Colonic mucosa (tissue), 4 donors: ENCODE results near the gene SPDYE16. TPM values are rescaled to one million over a fixed set of nuclear protein-coding genes. Genes with fewer than 3 reads are reported as not detected.
"Not testable (repeated sequence)": the region's sequence is repeated elsewhere in the genome, so short reads cannot be mapped to it uniquely, and the experiment has no call there.

Source experiments
- DNase-seq: peaks from one replicate; pipeline ENCODE4 v3.0.0-alpha.2; 2020
- H3K27ac ChIP-seq: fragments of 200-600 bp; one replicate; pipeline ENCODE4 v1.8.0; 2021
- H3K27me3 ChIP-seq: fragments of 200-600 bp; one replicate; pipeline ENCODE4 v1.8.0; 2021
- H3K36me3 ChIP-seq: fragments of 200-600 bp; one replicate; pipeline ENCODE4 v1.8.0; 2021
- H3K4me1 ChIP-seq: fragments of 200-600 bp; one replicate; pipeline ENCODE4 v1.8.0; 2021; ENCODE audit warnings: mild to moderate bottlenecking
- H3K4me3 ChIP-seq: fragments of 200-600 bp; one replicate; pipeline ENCODE4 v1.8.0; 2021
- H3K9ac ChIP-seq, 2 donors: one replicate each; pipeline ENCODE4 v1.7.0; 2013; ENCODE audit warnings: control low read depth in 2 of 2, low read depth in 2 of 2, low read length in 2 of 2
- H3K9me3 ChIP-seq: fragments of 200-600 bp; one replicate; pipeline ENCODE4 v1.8.0; 2021
- intact Hi-C: fragments of 100-400 bp; cut with DNase I; formaldehyde crosslinking; loops from one replicate; pipeline ENCODE4 v1.14.1; 2022
- total RNA-seq, 2 donors: library from RNA; stranded (reverse); fragmentation: NEBNext Ultra II Directional in 1 of 2; extraction: Animal tissue kit (Norgen Biotek cat#: 25700) in 1 of 2; gene quantifications; one replicate each; pipeline ENCODE4 v1.2.1, GENCODE V29; 2021
- donor health status: healthy.
- donor health status: DM: no; HTN: no; CAD: no.
- donor health status: DM: no; HTN: no; CAD: no.

Gene SPDYE16
- total RNA-seq, 2 donors from 2014 or later: not detected

DNA sequence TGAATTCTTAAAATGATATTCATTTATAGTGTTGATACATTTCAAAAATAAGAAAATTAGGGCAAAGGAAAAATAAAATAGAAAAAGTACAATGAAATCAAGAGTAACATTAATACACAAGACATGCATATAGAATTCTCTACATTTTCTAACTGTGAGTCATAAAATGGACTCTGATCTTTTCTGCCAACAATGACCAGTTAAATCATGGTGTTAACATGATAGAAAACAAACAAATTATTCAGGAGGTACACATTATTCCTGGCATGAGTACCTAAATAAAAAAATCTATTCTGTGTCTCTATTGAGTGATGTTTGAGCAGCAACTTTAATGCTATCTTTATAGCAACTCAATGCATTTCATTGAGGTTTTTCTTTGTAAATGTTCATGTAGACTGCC lies 25.6 kb upstream of the SPDYE16 start:
- intact Hi-C loops, DNase-seq: not testable (repeated sequence)

DNA sequence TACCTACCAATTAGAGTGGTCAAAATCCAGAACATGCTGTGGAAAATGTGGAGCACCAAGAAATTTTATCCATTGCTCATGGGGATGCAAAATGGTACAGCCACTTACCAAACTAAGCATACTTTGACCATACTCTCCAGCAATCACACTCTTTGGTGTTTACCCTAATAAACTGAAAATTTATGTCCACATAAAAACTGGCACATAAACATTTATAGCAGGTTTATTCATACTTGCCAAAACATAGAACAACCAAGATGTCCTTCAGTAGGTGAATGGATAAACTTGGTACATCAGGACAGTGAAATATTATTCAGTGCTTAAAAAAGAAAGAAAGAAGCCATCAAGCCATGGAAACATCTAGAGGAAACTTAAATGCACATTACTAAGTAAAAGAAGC lies 24.7 kb upstream of the SPDYE16 start:
- H3K27ac ChIP-seq, H3K27me3 ChIP-seq, H3K4me3 ChIP-seq, intact Hi-C loops, H3K36me3 ChIP-seq, H3K4me1 ChIP-seq, DNase-seq, H3K9ac ChIP-seq, H3K9me3 ChIP-seq: not testable (repeated sequence)

More for the DNA sequence above, 25.6 kb upstream of the SPDYE16 start:
- H3K9ac ChIP-seq, H3K36me3 ChIP-seq, H3K4me3 ChIP-seq, H3K9me3 ChIP-seq, H3K27me3 ChIP-seq, H3K4me1 ChIP-seq, H3K27ac ChIP-seq: not testable (repeated sequence)

DNA sequence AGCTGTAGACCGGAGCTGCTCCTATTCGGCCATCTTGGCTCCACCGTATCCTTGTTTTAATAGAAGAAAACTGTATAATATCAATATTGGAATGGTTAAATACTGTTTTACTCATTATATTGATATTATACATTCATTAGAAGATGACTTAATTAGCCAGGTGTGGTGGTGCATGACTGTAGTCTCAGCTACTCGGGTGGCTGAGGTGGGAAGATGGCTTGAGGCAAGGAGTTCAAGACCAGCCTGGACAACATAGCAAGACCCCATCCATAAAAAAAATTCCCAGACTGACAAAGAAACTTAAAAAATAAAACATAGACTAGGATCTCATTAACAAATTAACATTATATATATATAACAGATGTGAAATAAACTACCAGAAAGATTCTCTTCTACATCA lies 24.2 kb upstream of the SPDYE16 start:
- H3K27me3 ChIP-seq, H3K4me1 ChIP-seq, H3K9ac ChIP-seq, DNase-seq, H3K27ac ChIP-seq, H3K9me3 ChIP-seq, H3K4me3 ChIP-seq, H3K36me3 ChIP-seq, intact Hi-C loops: not testable (repeated sequence)

DNA sequence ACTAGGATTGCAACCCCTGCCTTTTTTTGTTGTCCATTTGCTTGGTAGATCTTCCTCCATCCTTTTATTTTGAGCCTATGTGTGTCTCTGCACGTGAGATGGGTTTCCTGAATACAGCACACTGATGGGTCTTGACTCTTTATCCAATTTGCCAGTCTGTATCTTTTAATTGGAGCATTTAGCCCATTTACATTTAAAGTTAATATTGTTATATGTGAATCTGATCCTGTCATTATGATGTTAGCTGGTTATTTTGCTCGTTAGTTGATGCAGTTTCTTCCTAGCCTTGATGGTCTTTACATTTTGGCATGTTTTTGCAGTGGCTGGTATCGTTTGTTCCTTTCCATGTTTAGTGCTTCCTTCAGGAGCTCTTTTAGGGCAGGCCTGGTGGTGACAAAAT lies 21.9 kb upstream of the SPDYE16 start:
- H3K4me3 ChIP-seq, H3K36me3 ChIP-seq, H3K9me3 ChIP-seq, H3K27ac ChIP-seq, DNase-seq, intact Hi-C loops, H3K9ac ChIP-seq, H3K27me3 ChIP-seq, H3K4me1 ChIP-seq: not testable (repeated sequence)

DNA sequence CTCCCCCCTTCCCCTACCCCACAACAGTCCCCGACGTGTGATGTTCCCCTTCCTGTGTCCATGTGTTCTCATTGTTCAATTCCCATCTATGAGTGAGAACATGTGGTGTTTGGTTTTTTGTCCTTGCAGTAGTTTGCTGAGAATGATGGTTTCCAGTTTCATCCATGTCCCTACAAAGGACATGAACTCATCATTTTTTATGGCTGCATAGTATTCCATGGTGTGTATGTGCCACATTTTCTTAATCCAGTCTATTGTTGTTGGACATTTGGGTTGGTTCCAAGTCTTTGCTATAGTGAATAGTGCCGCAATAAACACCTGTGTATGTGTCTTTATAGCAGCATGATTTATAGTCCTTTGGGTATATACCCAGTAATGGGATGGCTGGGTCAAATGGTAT lies 18.2 kb upstream of the SPDYE16 start:
- H3K4me1 ChIP-seq, H3K9ac ChIP-seq, H3K36me3 ChIP-seq, H3K27me3 ChIP-seq, H3K4me3 ChIP-seq, H3K27ac ChIP-seq, H3K9me3 ChIP-seq, DNase-seq, intact Hi-C loops: not testable (repeated sequence)

DNA sequence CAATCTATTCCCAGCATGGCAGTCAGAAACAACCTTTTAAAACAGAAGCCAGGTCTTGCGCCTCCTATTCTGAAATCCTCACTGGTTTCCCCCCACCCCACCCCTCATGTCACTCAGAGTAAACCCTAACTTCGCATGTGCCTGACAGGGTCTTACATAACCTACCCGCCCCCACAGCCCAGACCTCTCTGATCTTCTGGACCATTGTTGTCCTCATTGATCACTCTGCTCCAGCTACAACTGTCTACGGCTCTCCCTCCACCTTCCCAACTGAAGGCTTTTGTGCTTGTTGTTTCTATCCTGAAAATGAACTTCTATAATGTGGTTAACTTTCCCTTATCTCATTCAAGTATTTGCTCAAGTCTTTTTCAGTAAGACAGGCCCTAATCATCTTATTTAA lies 17.1 kb upstream of the SPDYE16 start:
- intact Hi-C loops: not testable (repeated sequence)

DNA sequence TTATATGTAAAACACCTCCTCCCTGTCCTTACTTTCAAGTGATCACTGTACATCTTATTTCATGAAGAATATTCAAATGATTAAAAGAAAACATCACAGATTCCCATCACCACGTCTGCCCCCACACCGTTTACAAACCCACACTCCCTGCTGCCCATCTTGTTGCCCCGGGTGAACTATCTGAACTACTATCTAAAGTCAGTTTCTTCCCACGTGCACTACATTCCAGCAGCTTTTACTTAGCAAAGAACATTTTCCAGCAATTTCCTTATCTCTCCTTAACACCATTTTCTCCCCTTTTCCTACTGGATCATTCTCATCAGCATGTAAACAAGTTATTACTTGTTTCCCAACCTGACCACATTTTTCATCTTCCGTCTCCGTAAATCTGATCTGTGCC lies 16.6 kb upstream of the SPDYE16 start:
- H3K9ac ChIP-seq, H3K36me3 ChIP-seq, H3K9me3 ChIP-seq, H3K4me1 ChIP-seq, H3K4me3 ChIP-seq, intact Hi-C loops, H3K27ac ChIP-seq, H3K27me3 ChIP-seq, DNase-seq: not testable (repeated sequence)

More for the DNA sequence above, 17.1 kb upstream of the SPDYE16 start:
- H3K4me1 ChIP-seq, H3K27ac ChIP-seq, H3K36me3 ChIP-seq, H3K9ac ChIP-seq, H3K9me3 ChIP-seq, H3K4me3 ChIP-seq, H3K27me3 ChIP-seq, DNase-seq: not testable (repeated sequence)

DNA sequence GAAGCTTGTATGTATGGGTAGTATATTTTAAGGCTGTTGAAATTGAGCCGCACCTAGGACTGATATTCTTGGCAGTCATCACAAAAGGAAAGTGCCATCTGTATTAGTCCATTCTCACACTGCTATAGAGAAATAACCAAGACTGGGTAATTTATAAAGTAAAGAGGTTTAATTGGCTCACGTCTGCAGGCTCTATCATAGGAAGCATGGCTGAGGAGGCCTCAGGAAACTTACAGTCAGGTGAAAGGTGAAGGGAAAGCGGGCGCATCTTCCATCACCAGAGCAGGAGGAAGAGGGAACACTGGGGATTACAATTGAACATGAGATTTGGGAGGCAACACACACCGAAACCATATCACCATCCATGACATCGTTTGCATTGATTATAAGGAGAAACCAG lies 8.9 kb upstream of the SPDYE16 start:
- intact Hi-C loops, H3K27me3 ChIP-seq, H3K9ac ChIP-seq, H3K9me3 ChIP-seq, H3K4me3 ChIP-seq, H3K27ac ChIP-seq, H3K4me1 ChIP-seq, DNase-seq, H3K36me3 ChIP-seq: not testable (repeated sequence)

DNA sequence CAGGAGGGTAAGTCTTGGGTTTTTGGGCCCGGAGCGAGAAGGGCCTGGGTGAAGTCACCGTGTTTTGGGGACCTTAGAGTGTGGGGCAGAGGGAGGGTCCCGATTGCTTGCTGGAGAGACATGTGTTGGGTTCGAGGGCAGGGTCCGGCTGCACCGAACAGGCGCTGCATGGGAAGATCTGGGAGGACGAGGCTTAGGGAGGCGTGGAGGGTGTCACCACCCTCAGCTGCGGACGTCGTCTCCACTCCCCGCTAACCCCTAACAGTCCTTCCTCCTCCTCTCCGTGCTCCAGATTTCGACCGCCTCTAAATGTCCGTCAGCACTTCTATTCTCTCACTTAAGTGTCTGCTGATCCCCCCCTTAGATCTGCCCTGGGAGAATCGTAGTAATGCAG lies 6.8 kb upstream of the SPDYE16 start:
- H3K36me3 ChIP-seq, H3K9me3 ChIP-seq, intact Hi-C loops, H3K27me3 ChIP-seq, H3K4me1 ChIP-seq: not testable (repeated sequence)
- H3K27ac ChIP-seq: peak overlapping the region; percentile 88
- DNase-seq: peak; percentile 36
- peak overlapping the region; percentile 68 to 86 for H3K9ac ChIP-seq
- peak overlapping the region; percentile 97 for H3K4me3 ChIP-seq

DNA sequence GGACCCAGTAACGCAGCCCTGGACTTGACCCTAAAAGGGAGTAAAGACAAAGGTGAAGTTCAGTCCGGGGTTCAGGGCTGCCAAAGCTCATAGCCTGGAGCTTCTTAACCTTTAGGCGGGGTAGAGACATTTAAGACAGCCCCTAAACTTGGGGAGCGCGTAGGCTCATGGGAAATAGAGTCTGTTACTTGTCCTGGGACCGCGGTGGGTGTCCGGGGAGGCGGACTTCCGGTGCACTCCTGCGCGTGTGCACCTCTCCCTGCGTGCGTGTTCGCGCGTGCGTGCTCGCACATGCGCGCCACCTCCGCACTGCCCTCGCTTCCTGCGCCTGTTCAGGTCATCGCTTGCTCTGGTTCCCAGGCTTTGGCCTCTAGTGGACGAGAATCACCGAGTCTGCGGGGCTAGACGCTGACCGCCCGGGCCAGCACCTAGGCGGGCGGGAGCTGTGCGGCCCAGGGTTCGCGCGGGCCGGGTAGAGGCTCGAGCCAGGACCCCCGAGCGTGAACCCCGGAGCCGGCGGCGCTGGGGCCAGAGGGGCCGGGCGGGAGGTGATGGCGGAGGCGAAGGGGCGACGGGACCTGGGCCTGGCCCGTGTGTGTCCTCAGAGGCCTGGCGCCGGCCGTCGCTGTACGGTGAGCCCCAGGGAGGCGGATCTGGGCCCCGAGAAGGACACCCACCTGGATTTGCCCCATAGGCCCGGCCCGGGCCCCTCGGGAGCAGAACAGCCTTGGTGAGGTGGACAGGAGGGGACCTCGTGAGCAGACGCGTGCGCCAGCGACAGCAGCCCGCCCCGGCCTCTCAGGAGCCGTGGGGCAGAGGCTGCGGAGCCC lies 6.1 kb upstream of the SPDYE16 start:
- H3K4me3 ChIP-seq: peak overlapping the region; percentile 97
- peak; percentile 88 for DNase-seq
- H3K4me1 ChIP-seq, H3K9me3 ChIP-seq, H3K36me3 ChIP-seq, H3K27me3 ChIP-seq, intact Hi-C loops: not testable (repeated sequence)
- H3K9ac ChIP-seq: peak overlapping the region; percentile 68 to 86
- peak overlapping the region; percentile 88 for H3K27ac ChIP-seq

DNA sequence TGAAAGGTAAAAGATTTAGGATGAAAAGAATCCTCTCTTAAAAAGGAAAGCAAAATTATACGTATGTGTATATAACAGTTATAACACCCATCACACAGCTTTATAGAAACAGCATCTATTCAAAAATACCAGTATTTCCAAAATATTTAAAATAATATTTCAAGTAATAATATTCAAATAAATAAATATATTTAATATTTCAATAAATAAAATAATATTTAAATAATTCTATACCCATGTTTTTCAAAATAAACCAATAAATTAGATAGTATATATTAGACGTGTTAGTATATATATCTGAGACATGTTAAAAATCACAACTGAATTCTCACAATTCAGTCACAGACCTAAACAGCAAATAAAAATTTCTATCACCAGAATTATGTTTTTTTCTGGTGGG lies 11.5 kb downstream of the SPDYE16 start:
- H3K4me3 ChIP-seq, H3K27me3 ChIP-seq, H3K36me3 ChIP-seq, intact Hi-C loops, DNase-seq, H3K9me3 ChIP-seq, H3K9ac ChIP-seq, H3K4me1 ChIP-seq, H3K27ac ChIP-seq: not testable (repeated sequence)

DNA sequence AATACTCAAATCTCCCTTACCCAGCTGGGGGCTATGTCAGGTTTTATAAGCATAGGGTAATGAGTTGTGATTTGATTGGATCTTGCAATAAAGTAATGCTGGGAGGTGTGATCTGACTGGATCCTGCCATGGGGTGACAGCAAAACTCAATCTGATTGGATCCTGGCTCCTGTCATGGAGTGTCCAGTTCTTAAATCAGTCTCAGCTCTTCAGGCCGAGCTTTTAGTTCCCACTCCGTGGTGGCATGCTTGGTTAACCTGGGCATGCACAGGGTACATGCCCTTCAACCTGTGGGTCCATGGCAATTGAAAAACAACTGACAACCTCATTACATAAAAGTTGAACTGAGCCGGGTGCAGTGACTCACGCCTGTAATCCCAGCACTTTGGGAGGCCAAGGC lies 16.9 kb downstream of the SPDYE16 start:
- H3K4me3 ChIP-seq, H3K4me1 ChIP-seq, H3K27me3 ChIP-seq, H3K9me3 ChIP-seq, H3K36me3 ChIP-seq, intact Hi-C loops, H3K27ac ChIP-seq, H3K9ac ChIP-seq, DNase-seq: not testable (repeated sequence)

DNA sequence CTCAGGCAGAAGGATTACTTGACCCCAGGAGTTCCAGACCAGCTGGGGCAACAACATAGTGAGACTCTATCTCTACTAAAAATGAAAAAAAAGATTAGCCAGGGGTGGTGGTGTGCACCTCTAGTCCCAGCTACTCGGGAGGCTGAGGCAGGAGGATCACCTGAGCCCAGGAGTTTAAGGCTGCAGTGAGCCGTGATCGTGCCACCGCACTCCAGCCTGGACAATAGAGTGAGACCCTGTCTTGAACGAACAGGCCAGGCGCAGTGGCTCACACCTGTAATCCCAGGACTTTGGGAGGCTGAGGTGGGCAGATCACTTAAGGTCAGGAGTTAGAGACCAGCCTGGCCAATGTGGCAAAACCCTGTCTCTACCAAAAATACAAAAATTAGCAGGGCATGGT lies 26.2 kb downstream of the SPDYE16 start:
- intact Hi-C loops, H3K4me3 ChIP-seq, H3K9ac ChIP-seq, H3K9me3 ChIP-seq, DNase-seq, H3K36me3 ChIP-seq, H3K27ac ChIP-seq, H3K27me3 ChIP-seq, H3K4me1 ChIP-seq: not testable (repeated sequence)
